B cell (primary cell): ENCODE data around the gene B3GALT6. TPM values are rescaled to one million over a fixed set of nuclear protein-coding genes. Genes with fewer than 3 reads are reported as not detected.

Experiments used
- ATAC-seq: fragments of 200-7000 bp; cut with Tn5 transposase; one replicate; pipeline ENCODE4 v1.10.0; 2021; ENCODE audit warnings: low read depth, mild to moderate bottlenecking, moderate number of reproducible peaks, moderate library complexity
- CTCF ChIA-PET: fragments of 350-600 bp; sonication (Branson Sonifier 250); formaldehyde crosslinking; loops from one replicate; lab custom pipeline; 2021; ENCODE audit warnings: antibody characterized with exemption, inconsistent platforms; lab: Charles Lee
- POLR2A ChIA-PET: fragments of 350-600 bp; sonication (Branson Sonifier 250); formaldehyde crosslinking; loops from one replicate; lab custom pipeline; 2021; ENCODE audit warnings: antibody characterized with exemption; lab: Charles Lee
- DNase-seq: peaks from one replicate; pipeline ENCODE4 v3.0.0; 2013
- H2AFZ ChIP-seq: 2 replicates; pipeline ENCODE4 v1.6.1; 2012; ENCODE audit warnings: mild to moderate bottlenecking, low read depth, low read length; ENCODE audit not compliant: insufficient read depth, poor library complexity, severe bottlenecking
- H3K27ac ChIP-seq, 2 donors: 1 replicate in 1 of 2; 2 replicates in 1 of 2; pipeline ENCODE4 v1.5.1; 2012 to 2013; ENCODE audit warnings: low read length in 2 of 2, mild to moderate bottlenecking in 2 of 2, moderate library complexity in 1 of 2
- H3K27me3 ChIP-seq, 4 experiments: fragments of 200-600 bp in 1 of 4; sonication (generic) in 1 of 4; replicated peaks in 1 of 4; 1 replicate in 2 of 4; 2 replicates in 2 of 4; pipeline versions ENCODE4 v1.6.1 to v1.7.0; 2013 to 2016; ENCODE audit warnings: low read length in 3 of 4, mild to moderate bottlenecking in 2 of 4, mixed read lengths in 1 of 4, moderate library complexity in 1 of 4; ENCODE audit not compliant: insufficient read depth in 4 of 4, control insufficient read depth in 3 of 4; ENCODE audit errors: control extremely low read depth in 1 of 4
- H3K36me3 ChIP-seq, 2 experiments: replicated peaks in 1 of 2; 1 replicate in 1 of 2; 2 replicates in 1 of 2; pipeline versions ENCODE4 v1.6.1 to v1.7.1; 2013; ENCODE audit warnings: low read length in 1 of 2; ENCODE audit not compliant: insufficient read depth in 2 of 2, control insufficient read depth in 1 of 2; ENCODE audit errors: control extremely low read depth in 1 of 2, extremely low read depth in 1 of 2
- H3K4me1 ChIP-seq, 2 donors: fragments of 200-600 bp in 1 of 2; sonication (generic) in 1 of 2; 1 replicate in 1 of 2; 2 replicates in 1 of 2; pipeline versions ENCODE4 v1.5.1 to v1.6.1; 2013 to 2017; ENCODE audit warnings: low read length in 2 of 2; ENCODE audit not compliant: control insufficient read depth in 2 of 2, insufficient read depth in 2 of 2
- H3K4me2 ChIP-seq: replicated peaks from 2 replicates; pipeline ENCODE3; 2012; ENCODE audit warnings: mild to moderate bottlenecking, low read depth, low read length; ENCODE audit not compliant: poor library complexity, severe bottlenecking
- H3K4me3 ChIP-seq, 5 experiments: fragments of 200-600 bp in 1 of 5; sonication (generic) in 1 of 5; 1 replicate in 3 of 5; 2 replicates in 2 of 5; pipeline versions ENCODE4 v1.5.1 to v1.7.0; 2011 to 2016; ENCODE audit warnings: low read length in 4 of 5, mild to moderate bottlenecking in 4 of 5, low read depth in 2 of 5, control low read depth in 1 of 5, moderate library complexity in 1 of 5; ENCODE audit not compliant: insufficient read depth in 1 of 5; ENCODE audit errors: control extremely low read depth in 1 of 5, extremely low read depth in 1 of 5
- H3K79me2 ChIP-seq: fragments of 200-600 bp; sonication (generic); one replicate; pipeline ENCODE4 v1.6.0; 2016; ENCODE audit warnings: low read length; ENCODE audit not compliant: control insufficient read depth, insufficient read depth
- H3K9ac ChIP-seq: fragments of 200-600 bp; sonication (generic); 2 replicates; pipeline ENCODE4 v1.6.1; 2017; ENCODE audit warnings: mild to moderate bottlenecking, low read length, moderate library complexity
- H3K9me3 ChIP-seq, 3 donors: one replicate each; pipeline versions ENCODE4 v1.6.1 to v1.7.1; 2013; ENCODE audit warnings: low read length in 2 of 3; ENCODE audit not compliant: control insufficient read depth in 2 of 3, insufficient read depth in 1 of 3; ENCODE audit errors: control extremely low read depth in 1 of 3
- H4K20me1 ChIP-seq: 2 replicates; pipeline ENCODE4 v1.6.0; 2012; ENCODE audit warnings: mild to moderate bottlenecking, low read length; ENCODE audit not compliant: insufficient read depth, control insufficient read depth, poor library complexity, severe bottlenecking
- H3K27ac Mint-ChIP-seq: one replicate; pipeline ENCODE4 v1.8.0; 2021; ENCODE audit warnings: mixed read lengths
- H3K27me3 Mint-ChIP-seq: one replicate; pipeline ENCODE4 v1.8.0; 2021; ENCODE audit warnings: mixed read lengths
- H3K4me1 Mint-ChIP-seq: one replicate; pipeline ENCODE4 v1.8.0; 2021; ENCODE audit warnings: mixed read lengths
- H3K4me3 Mint-ChIP-seq: one replicate; pipeline ENCODE4 v1.8.0; 2021; ENCODE audit warnings: mixed read lengths
- H3K9me3 Mint-ChIP-seq: one replicate; pipeline ENCODE4 v1.8.0; 2022; ENCODE audit warnings: mixed read lengths; ENCODE audit not compliant: insufficient read depth
- EZH2 ChIP-seq: IDR thresholded peaks from 2 replicates; pipeline ENCODE4 v1.6.1; 2012; ENCODE audit warnings: borderline replicate concordance, low read depth, mild to moderate bottlenecking, moderate library complexity, low read length; ENCODE audit not compliant: insufficient read depth, poor library complexity, severe bottlenecking
- WGBS: methylation state at CpG from one replicate; pipeline ENCODE4 v1.1.5; 2013; ENCODE audit warnings: missing lambda C conversion rate; ENCODE audit not compliant: insufficient coverage; 5-methylcytosine and 5-hydroxymethylcytosine counted together
- intact Hi-C: fragments of 100-400 bp; cut with micrococcal nuclease; formaldehyde crosslinking; loops from one replicate; pipeline ENCODE4 v1.10.0; 2022
- polyA plus RNA-seq: library from polyadenylated mRNA; depleted of rRNA; stranded (reverse); fragments of >200 nt; gene quantifications from 2 replicates; pipeline ENCODE4 v1.2.3, GENCODE V29; 2012
- total RNA-seq, 2 donors: library from RNA; stranded (reverse); fragments of 120-200 nt in 1 of 2; gene quantifications; 1 replicate in 1 of 2; 2 replicates in 1 of 2; pipeline versions ENCODE4 v1.2.3 to v1.2.4, GENCODE V29; 2013 to 2022
- TF ChIP-seq, protein P1 (sequence below): fragments of 200-600 bp; IDR thresholded peaks from one replicate; pipeline ENCODE4 v1.8.0; 2022; ENCODE audit warnings: antibody characterized with exemption, mild to moderate bottlenecking

B3GALT6 gene
- total and polyA plus RNA-seq, 2 donors (not counting 1 experiment from before 2014, with no cell fraction given), result 5.9 to 21.0 TPM

GRCh38 chr1:1204425-1204920 is 27.6 kb upstream of the B3GALT6 start:
- Histone ChIP-seq H3K36me3 (no peaks in the 10 kb centered on the region), H3K4me2 (no peak overlapping the region), H3K79me2 (no peaks in the 10 kb centered on the region), H3K27ac (no peak overlapping the region), H3K9ac (no peak overlapping the region), H3K4me3 (no peak overlapping the region), H4K20me1 (no peaks in the 10 kb centered on the region), H3K4me1 (peaks cover 49 to 50% of the 10 kb centered on the region in 2 donors), H3K27me3 (peaks cover 0 to 48% (median 17%) of the 10 kb centered on the region in 4 experiments), H2AFZ (no peak overlapping the region), H3K9me3 (peaks cover 0 to 23% (median 0%) of the 10 kb centered on the region in 3 donors)
- peaks cover 9% of the 10 kb centered on the region for H3K27me3 Mint-ChIP-seq
- H3K9me3 Mint-ChIP-seq, result no peaks in the 10 kb centered on the region
- POLR2A ChIA-PET, result no interaction called here
- CTCF ChIA-PET, result interaction anchor here (4.9 kb wide), 1 partner anchor 82 kb away, joined by 39 read pairs; no protein-coding TSS in a partner anchor
- H3K27ac Mint-ChIP-seq, result no peak overlapping the region
- TF ChIP-seq, protein P1, sequence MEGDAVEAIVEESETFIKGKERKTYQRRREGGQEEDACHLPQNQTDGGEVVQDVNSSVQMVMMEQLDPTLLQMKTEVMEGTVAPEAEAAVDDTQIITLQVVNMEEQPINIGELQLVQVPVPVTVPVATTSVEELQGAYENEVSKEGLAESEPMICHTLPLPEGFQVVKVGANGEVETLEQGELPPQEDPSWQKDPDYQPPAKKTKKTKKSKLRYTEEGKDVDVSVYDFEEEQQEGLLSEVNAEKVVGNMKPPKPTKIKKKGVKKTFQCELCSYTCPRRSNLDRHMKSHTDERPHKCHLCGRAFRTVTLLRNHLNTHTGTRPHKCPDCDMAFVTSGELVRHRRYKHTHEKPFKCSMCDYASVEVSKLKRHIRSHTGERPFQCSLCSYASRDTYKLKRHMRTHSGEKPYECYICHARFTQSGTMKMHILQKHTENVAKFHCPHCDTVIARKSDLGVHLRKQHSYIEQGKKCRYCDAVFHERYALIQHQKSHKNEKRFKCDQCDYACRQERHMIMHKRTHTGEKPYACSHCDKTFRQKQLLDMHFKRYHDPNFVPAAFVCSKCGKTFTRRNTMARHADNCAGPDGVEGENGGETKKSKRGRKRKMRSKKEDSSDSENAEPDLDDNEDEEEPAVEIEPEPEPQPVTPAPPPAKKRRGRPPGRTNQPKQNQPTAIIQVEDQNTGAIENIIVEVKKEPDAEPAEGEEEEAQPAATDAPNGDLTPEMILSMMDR, result no peak
- no peak for TF ChIP-seq EZH2
- WGBS, result 96% methylated on average over 4 of the region's 8 CpGs
- H3K4me1 Mint-ChIP-seq, result peaks cover 32% of the 10 kb centered on the region
- peak overlapping the region; percentile 19 for H3K4me3 Mint-ChIP-seq
- intact Hi-C loops, result loop anchor here (10.0 kb wide), 1 partner anchor 170 kb away; no protein-coding TSS in a partner anchor
- peak; percentile 38 for DNase-seq
- no peak for ATAC-seq
